Measurements from ENCODE around the gene LY86. TPM values are rescaled to one million over a fixed set of nuclear protein-coding genes. Genes with fewer than 3 reads are reported as not detected.

Gene LY86
- total RNA-seq, 2 donors from 2014 or later = 0.82 to 5.2 TPM

- H3K4me3 ChIP-seq = no peak overlapping the region
- H3K27ac ChIP-seq = no peak overlapping the region
- no peaks in the 10 kb centered on the region for H3K4me1 ChIP-seq
- DNase-seq (ENCODE audit: low spot score) = no peak
- H3K36me3 ChIP-seq = no peaks in the 10 kb centered on the region
- no peaks in the 10 kb centered on the region for H3K9me3 ChIP-seq
- no peaks in the 10 kb centered on the region for H3K27me3 ChIP-seq
- TF ChIP-seq, protein P1, sequence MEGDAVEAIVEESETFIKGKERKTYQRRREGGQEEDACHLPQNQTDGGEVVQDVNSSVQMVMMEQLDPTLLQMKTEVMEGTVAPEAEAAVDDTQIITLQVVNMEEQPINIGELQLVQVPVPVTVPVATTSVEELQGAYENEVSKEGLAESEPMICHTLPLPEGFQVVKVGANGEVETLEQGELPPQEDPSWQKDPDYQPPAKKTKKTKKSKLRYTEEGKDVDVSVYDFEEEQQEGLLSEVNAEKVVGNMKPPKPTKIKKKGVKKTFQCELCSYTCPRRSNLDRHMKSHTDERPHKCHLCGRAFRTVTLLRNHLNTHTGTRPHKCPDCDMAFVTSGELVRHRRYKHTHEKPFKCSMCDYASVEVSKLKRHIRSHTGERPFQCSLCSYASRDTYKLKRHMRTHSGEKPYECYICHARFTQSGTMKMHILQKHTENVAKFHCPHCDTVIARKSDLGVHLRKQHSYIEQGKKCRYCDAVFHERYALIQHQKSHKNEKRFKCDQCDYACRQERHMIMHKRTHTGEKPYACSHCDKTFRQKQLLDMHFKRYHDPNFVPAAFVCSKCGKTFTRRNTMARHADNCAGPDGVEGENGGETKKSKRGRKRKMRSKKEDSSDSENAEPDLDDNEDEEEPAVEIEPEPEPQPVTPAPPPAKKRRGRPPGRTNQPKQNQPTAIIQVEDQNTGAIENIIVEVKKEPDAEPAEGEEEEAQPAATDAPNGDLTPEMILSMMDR (IDR thresholded peaks at IDR 0.05) = no peak
Observed at GRCh38 chr6:6631534-6632276, 43.2 kb downstream of the LY86 start.

DNA sequence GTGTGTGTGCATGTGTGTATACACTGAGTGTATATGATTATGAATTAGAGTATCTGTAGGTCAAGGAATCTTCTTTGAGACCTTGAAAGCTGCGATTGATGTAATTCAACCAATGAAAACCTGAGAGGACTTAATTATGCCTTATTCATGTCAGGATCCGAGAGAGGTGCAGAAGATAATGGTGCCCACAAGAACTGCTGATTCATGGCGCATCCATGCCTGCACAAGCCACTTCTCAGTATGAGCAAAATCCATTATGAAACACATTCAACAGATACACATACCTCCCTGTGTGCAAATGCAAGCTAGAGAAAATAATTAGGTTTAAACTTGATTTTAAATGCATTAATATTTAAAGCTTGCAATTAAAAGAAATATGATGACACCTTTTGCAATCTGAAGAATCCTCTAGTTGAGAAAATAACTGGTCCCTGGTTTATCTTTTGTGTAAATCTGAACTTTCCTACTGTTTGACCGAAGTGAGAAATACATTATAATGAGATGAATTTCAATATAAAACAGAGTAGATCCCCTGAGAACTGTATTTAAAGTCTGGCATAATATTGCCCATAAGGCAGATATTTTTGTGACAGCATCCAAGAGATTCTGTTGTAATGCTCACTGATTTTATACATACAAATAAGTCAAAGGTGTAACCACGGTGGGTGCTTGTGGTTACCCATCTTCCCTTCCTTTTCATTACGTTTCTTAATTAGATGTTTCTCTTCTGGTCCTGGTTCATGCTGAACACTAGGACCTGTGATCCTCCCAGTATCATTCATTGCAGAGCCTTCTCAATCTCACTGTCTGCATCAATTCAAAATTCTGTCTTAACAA is 45.6 kb downstream of the LY86 start:
- Histone ChIP-seq H3K4me3 (no peak overlapping the region), H3K4me1 (no peaks in the 10 kb centered on the region), H3K9me3 (no peaks in the 10 kb centered on the region), H3K27me3 (no peaks in the 10 kb centered on the region), H3K27ac (no peak overlapping the region), H3K36me3 (no peaks in the 10 kb centered on the region)
- TF ChIP-seq, protein P1 (IDR thresholded peaks at IDR 0.05) = no peak
- no peak for DNase-seq (ENCODE audit: low spot score)

DNA sequence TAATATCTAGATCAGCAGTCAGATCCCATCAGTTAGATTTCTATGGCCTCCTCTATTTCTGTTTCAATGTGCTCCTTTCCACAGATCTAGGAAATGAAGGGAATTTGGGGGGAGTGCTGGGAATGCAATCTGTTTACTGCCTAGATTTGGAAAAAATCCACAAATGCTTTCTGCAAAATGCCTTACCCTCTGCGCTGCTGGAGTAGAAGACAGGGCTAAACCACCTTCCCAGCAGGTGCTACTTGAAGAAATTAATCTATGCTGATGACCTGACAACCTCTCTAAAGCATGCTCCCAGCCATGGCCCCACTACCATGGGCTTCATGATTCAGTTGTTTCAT is 46.2 kb downstream of the LY86 start:
- H3K27ac ChIP-seq = no peak overlapping the region
- no peak overlapping the region for H3K4me3 ChIP-seq
- TF ChIP-seq, protein P1 (IDR thresholded peaks at IDR 0.05) = no peak
- H3K4me1 ChIP-seq = no peaks in the 10 kb centered on the region
- DNase-seq (ENCODE audit: low spot score) = no peak
- no peaks in the 10 kb centered on the region for H3K27me3 ChIP-seq
- no peaks in the 10 kb centered on the region for H3K36me3 ChIP-seq
- H3K9me3 ChIP-seq = no peaks in the 10 kb centered on the region

DNA sequence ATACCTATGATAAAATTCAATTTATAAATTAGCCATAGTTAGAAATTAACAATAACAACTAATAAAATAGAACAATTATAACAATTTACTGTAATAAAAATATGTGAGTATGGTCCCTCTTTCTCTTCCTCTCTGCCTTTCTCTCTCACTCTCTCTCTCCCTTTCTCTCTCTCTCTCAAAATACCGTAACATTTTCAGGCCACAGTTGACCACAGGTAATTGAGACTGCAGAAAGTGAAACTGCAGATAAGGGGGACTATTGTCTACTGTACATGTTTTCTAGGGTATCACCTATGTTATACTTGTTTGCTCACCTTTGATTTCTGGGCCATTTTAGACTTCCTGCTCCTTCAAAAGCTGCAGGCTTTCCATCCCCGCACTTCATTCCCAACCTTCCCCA is 46.8 kb downstream of the LY86 start:
- TF ChIP-seq, protein P1 (IDR thresholded peaks at IDR 0.05) = no peak

GRCh38 chr6:6635869-6636268 is 47.3 kb downstream of the LY86 start:
- TF ChIP-seq, protein P1 (IDR thresholded peaks at IDR 0.05) = no peak
- Histone ChIP-seq H3K27me3 (no peaks in the 10 kb centered on the region), H3K27ac (no peak overlapping the region), H3K9me3 (no peaks in the 10 kb centered on the region), H3K4me3 (no peak overlapping the region), H3K36me3 (no peaks in the 10 kb centered on the region), H3K4me1 (no peaks in the 10 kb centered on the region)
- no peak for DNase-seq (ENCODE audit: low spot score)

More for the DNA sequence above, 46.8 kb downstream of the LY86 start:
- Histone ChIP-seq H3K27me3 (no peaks in the 10 kb centered on the region), H3K27ac (no peak overlapping the region), H3K4me3 (no peak overlapping the region), H3K4me1 (no peaks in the 10 kb centered on the region), H3K36me3 (no peaks in the 10 kb centered on the region), H3K9me3 (no peaks in the 10 kb centered on the region)
- DNase-seq (ENCODE audit: low spot score) = no peak

Measured in right atrium auricular region (tissue), 2 donors.